Epithelial cell of prostate (primary cell): ENCODE data around the gene CHM.
"Not testable (repeated sequence)": the region's sequence is repeated elsewhere in the genome, so short reads cannot be mapped to it uniquely, and the experiment has no call there.

Experiments used
- DNase-seq: peaks from one replicate; pipeline ENCODE4 v3.0.0-alpha.2; 2011; ENCODE audit warnings: low read depth, low spot score
- H3K27ac ChIP-seq: fragments of 450-650 bp; 2 replicates; pipeline ENCODE4 v1.5.1; 2017; ENCODE audit warnings: mild to moderate bottlenecking

The CHM gene

GRCh38 chrX:86047174-86047935 lies at the start of gene CHM:
TSS of gene CHM (minus strand) at chrX:86047558. CDS start at chrX:86047532, 26 bp downstream.
- H3K27ac ChIP-seq: peak within 1 kb of the TSS; percentile 83
- peak; percentile 8 for DNase-seq

- no peak for DNase-seq
- H3K27ac ChIP-seq: no peak overlapping the region
These were observed 31.3 kb upstream of the CHM start for GRCh38 chrX:86078650-86079049.

GRCh38 chrX:86066998-86067397 lies 19.6 kb upstream of the CHM start:
- no peak overlapping the region for H3K27ac ChIP-seq
- DNase-seq: no peak

GRCh38 chrX:86061407-86061806 lies 14.0 kb upstream of the CHM start:
- H3K27ac ChIP-seq: no peak overlapping the region
- DNase-seq: no peak

GRCh38 chrX:86051741-86052140 lies 4.4 kb upstream of the CHM start:
- DNase-seq: no peak
- H3K27ac ChIP-seq: no peak overlapping the region

- no peak overlapping the region for H3K27ac ChIP-seq
- DNase-seq: no peak
These were observed 550 bp upstream of the CHM start for GRCh38 chrX:86047936-86048280.

- no peak for DNase-seq
- no peak overlapping the region for H3K27ac ChIP-seq
These were observed 3.1 kb downstream of the CHM start for GRCh38 chrX:86044216-86044615.

- DNase-seq: no peak
- H3K27ac ChIP-seq: no peak overlapping the region
These were observed 7.5 kb downstream of the CHM start for GRCh38 chrX:86039625-86040568.

- no peak overlapping the region for H3K27ac ChIP-seq
- no peak for DNase-seq
These were observed 14.0 kb downstream of the CHM start for GRCh38 chrX:86033385-86033784.

GRCh38 chrX:86028681-86029080 lies 18.7 kb downstream of the CHM start:
- H3K27ac ChIP-seq: no peak overlapping the region
- DNase-seq: no peak

- H3K27ac ChIP-seq: no peak overlapping the region
- DNase-seq: peak; percentile 5
These were observed 23.5 kb downstream of the CHM start for GRCh38 chrX:86023811-86024210.

- no peak overlapping the region for H3K27ac ChIP-seq
- no peak for DNase-seq
These were observed 25.6 kb downstream of the CHM start for GRCh38 chrX:86021652-86022289.

- H3K27ac ChIP-seq: no peak overlapping the region
- no peak for DNase-seq
These were observed 31.2 kb downstream of the CHM start for GRCh38 chrX:86016139-86016538.

- not testable (repeated sequence) for DNase-seq, H3K27ac ChIP-seq
These were observed 32.4 kb downstream of the CHM start for GRCh38 chrX:86014959-86015358.

GRCh38 chrX:86014421-86014820 lies 32.9 kb downstream of the CHM start:
- no peak for DNase-seq

GRCh38 chrX:86013792-86014191 lies 33.6 kb downstream of the CHM start:
- no peak for DNase-seq
- no peak overlapping the region for H3K27ac ChIP-seq

More at GRCh38 chrX:86014421-86014820, 32.9 kb downstream of the CHM start:
- H3K27ac ChIP-seq: no peak overlapping the region

GRCh38 chrX:86012188-86012587 lies 35.2 kb downstream of the CHM start:
- no peak for DNase-seq
- no peak overlapping the region for H3K27ac ChIP-seq

- not testable (repeated sequence) for H3K27ac ChIP-seq, DNase-seq
These were observed 37.6 kb downstream of the CHM start for GRCh38 chrX:86009803-86010202.

- DNase-seq, H3K27ac ChIP-seq: not testable (repeated sequence)
These were observed 39.5 kb downstream of the CHM start for GRCh38 chrX:86007891-86008290.

- DNase-seq: no peak
- H3K27ac ChIP-seq: no peak overlapping the region
These were observed 45.1 kb downstream of the CHM start for GRCh38 chrX:86002076-86002896.
